Measurements from ENCODE around the gene SEMA7A.

The SEMA7A gene

GRCh38 chr15:74429781-74430400, 3.9 kb downstream of the SEMA7A start:
- no peak for DNase-seq

DNA sequence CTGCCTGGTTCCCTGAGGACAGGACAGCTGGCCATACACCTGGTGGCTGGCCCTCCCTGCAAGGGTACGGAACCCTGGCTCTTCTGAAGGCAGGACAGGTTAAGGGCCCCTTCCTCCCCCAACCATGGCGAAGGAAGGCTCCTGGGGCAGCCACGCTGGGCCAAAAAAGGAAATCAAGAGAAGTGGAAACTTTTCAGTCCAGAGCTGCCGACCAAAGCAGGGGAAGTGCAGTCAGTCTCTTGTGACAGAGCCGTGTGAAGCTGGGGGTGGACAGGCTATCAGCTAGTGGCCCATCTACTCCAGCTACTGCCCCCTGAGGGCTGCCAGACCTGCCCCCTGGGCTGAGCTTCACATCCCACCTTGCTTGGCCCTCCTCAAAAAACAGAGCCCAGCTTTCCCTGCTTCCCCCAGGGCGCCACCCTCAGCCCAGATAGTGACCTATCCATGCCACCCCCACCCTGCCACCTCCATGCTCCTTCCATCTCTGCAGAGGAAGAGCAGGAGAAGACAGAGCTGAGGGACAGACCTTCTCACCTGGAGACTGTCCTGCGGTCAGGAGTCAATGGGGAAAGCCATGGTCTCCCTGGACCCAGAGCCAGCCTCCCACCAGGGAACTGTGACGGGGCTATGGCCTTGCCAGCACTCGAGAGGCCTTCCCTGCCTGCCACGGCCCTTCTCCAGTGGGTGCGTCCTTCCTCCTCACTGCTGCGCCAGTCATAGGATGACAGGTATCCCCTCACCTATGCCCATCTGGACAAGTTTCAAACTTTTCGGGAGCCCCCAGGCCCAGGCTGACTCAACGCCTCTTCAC, 4.6 kb downstream of the SEMA7A start:
- no peak for DNase-seq

- no peak for DNase-seq
Measured at GRCh38 chr15:74428442-74428787, 5.3 kb downstream of the SEMA7A start.

DNA sequence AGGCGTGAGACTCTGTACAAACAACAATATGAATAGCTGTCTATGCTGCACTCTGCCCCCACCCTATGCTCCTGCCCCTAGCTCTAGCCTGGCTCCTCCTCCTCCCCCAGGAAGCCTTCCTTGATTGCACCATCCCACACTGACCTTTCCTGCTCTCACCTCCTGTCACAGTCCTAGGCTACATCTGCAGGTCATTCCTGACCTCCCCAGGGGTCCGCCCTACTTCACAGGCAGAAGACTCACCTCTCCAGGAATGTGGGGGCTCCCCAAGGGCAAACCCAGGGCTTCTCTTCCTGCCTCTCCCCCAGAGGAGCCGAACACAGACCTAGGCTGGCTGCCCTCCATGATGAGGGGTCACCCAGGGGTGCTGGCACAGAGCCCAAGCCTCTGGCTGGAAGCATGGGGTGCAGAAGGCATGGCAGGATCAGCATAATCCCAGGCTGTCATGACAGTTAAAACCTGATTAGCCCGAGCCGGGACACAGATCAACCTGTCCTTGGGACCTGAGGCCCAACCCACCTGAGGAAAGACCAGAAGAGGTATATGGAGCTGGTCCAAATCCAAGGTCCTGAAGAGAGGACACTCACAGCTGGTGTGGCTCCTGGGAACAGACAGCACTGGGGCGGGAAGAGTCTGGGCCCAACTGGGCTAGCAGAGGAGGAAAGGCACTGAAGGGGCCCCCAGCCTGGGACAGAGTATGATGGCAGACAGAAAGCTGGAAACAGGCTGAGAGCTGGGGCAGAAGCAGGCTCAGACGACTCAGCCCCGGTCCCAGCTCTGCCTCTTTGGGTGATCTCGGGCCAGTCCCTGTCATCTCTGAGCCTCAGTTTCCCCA, 5.9 kb downstream of the SEMA7A start:
- no peak for DNase-seq

- DNase-seq: no peak
Measured at GRCh38 chr15:74426404-74427281, 7.1 kb downstream of the SEMA7A start.

GRCh38 chr15:74425630-74426029, 8.1 kb downstream of the SEMA7A start:
- DNase-seq: no peak

DNA sequence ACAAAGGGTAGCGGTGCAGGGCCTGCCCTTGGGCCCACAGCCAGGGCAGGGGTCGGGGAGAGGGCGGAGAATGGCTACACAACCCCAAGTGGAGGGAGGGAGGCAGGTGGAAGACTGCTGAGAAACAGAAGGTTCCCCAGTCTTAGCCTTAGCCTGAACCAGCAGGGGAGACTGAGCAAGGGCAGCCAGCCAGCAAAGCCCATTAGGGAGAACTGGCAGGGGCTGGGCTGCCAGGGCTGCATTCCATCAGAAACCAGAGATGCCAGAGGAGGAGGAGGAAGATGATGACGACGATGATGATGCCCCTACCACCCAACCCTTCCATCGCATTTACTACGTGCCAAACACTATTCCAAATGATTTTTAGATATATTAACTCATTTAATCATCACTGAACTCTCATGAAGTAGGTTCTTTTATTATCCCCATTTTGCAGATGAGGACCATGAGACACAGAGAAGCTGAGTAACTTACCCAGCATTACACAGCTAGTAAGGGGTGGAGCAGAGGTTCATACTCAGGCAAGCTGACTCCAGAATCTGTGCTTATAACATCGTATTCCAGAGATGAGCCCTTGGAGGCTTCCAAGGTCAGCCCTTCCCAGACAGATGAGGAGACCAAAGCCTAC, 8.7 kb downstream of the SEMA7A start:
- no peak for DNase-seq

GRCh38 chr15:74423431-74424257, 10.1 kb downstream of the SEMA7A start:
- DNase-seq: no peak

GRCh38 chr15:74422652-74423430, 10.9 kb downstream of the SEMA7A start:
- no peak for DNase-seq

DNA sequence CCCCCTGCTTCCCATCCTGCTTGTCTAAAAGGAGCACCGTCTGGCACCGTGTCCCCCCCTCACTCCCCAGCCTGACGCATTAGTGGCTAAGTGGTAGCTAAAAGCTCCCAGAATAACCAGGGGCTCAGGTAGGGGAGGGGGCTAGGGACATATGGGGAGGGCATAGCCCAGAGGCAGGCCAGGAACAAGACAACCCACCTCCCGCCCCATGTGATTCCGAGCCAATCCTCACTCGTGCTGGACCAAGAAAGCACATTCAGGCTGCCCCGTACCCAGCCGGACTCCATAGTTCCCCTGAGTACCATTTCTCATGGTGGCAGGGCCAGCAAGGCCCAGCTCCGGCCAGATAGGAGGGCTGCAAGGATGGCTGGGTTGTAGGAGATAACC, 11.5 kb downstream of the SEMA7A start:
- DNase-seq: no peak

GRCh38 chr15:74421302-74422245, 12.2 kb downstream of the SEMA7A start:
- DNase-seq: no peak

GRCh38 chr15:74420193-74420905, 13.4 kb downstream of the SEMA7A start:
- DNase-seq: no peak

DNA sequence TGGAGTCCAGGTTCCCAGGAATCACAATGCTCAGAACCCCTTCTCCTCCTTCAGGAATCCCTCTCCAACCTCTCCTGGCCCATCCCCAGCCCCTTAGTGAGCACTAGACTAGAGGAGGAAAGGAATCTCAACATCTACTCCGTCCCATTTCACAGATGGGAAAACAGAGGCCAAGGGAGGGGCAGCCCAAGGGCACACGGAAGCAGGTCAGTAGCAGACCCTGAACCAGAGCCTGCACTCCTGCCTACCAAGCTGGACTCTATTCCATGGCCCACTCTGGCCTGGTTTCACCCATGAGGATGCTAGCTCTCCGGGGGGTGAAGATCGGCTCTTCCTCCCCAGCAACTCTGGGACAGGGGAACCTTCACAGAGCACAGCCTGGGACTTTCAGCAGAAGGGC, 14.3 kb downstream of the SEMA7A start:
- DNase-seq: no peak

GRCh38 chr15:74418575-74419338, 15.0 kb downstream of the SEMA7A start:
- DNase-seq: no peak

DNA sequence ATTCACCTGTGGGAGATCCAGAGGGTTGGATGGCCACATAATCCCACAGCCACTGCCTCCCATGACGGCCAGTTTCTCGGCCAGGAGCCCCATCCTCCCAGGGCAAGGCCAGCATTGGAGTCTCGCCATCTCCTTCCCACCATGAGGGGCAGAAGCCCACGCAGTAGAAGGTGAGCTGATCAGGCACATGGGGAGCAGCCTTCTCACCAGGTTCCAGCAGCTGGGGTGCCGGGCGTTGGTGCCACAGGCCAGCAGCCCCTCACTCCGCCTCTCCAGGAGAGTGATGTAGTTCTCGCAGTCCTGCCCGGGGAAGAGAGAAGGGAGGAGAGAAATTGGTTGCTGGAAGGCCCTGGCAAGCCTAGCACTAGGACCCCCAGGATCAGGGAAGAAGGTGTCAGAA, 16.1 kb downstream of the SEMA7A start:
- DNase-seq: no peak

GRCh38 chr15:74417225-74417624, 16.5 kb downstream of the SEMA7A start:
- no peak for DNase-seq

GRCh38 chr15:74415966-74416916, 17.5 kb downstream of the SEMA7A start:
- DNase-seq: no peak

Data from activated CD8-positive, alpha-beta memory T cell treated with anti-CD3 and anti-CD28 coated beads for 24 hours (primary cell).